HepG2 (cell line): Measurements from ENCODE around the gene EFEMP2. TPM values are rescaled to one million over a fixed set of nuclear protein-coding genes. Genes with fewer than 3 reads are reported as not detected.

Experiments used
- ATF7-NPFF ChIP-seq: sonication (generic); formaldehyde crosslinking; IDR thresholded peaks from 2 replicates; pipeline ENCODE4 v1.8.1; 2023; ENCODE audit warnings: mild to moderate bottlenecking, low read depth, missing genetic modification reagents, moderate library complexity
- GABPA ChIP-seq, 2 experiments: IDR thresholded peaks; 2 replicates each; pipeline ENCODE4 v1.6.1; 2011 to 2016; ENCODE audit warnings: low read depth in 2 of 2, low read length in 1 of 2, missing biosample characterization in 1 of 2, missing genetic modification characterization in 1 of 2
- PPARG ChIP-seq: conservative IDR thresholded peaks from 2 replicates; pipeline ENCODE4 v1.6.1; 2016; ENCODE audit warnings: missing biosample characterization, missing genetic modification reagents
- PRDM10 ChIP-seq: sonication (generic); formaldehyde crosslinking; IDR thresholded peaks from 2 replicates; pipeline ENCODE4 v1.4.0; 2020; ENCODE audit warnings: low read depth, missing genetic modification reagents
- SCMH1 ChIP-seq: sonication (generic); formaldehyde crosslinking; IDR thresholded peaks from 2 replicates; pipeline ENCODE4 v1.9.0; 2021; ENCODE audit warnings: missing genetic modification reagents, mild to moderate bottlenecking, borderline replicate concordance
- ZNF256 ChIP-seq: sonication (generic); formaldehyde crosslinking; conservative IDR thresholded peaks from 2 replicates; pipeline ENCODE4 v1.4.0; 2020; ENCODE audit warnings: missing genetic modification reagents
- ZNF282 ChIP-seq: fragments of 450-650 bp; IDR thresholded peaks from 2 replicates; pipeline ENCODE4 v1.6.1; 2018; ENCODE audit not compliant: partially characterized antibody
- ZNF580 ChIP-seq: IDR thresholded peaks from 2 replicates; pipeline ENCODE4 v1.6.1; 2016; ENCODE audit warnings: low read depth, borderline replicate concordance
- ZNF75D ChIP-seq: sonication (generic); formaldehyde crosslinking; IDR thresholded peaks from 2 replicates; pipeline ENCODE4 v1.8.1; 2023; ENCODE audit warnings: missing genetic modification reagents, mild to moderate bottlenecking, borderline replicate concordance
- polyA plus RNA-seq, 8 experiments: library from polyadenylated mRNA; depleted of rRNA in 3 of 8; stranded (reverse) in 7 of 8; unstranded in 1 of 8; fragments of >200 nt; fragmentation: Illumina TruSeq in 4 of 8; extraction: Trizol in 4 of 8; gene quantifications; 2 replicates each; pipeline versions ENCODE4 v1.2.1 to v1.2.3, GENCODE V29; 2011 to 2016; ENCODE audit warnings: low read depth in 4 of 8, missing spikeins in 1 of 8, mixed read lengths in 1 of 8; ENCODE audit not compliant: insufficient read depth in 1 of 8
- total RNA-seq, 5 experiments: library from RNA; depleted of rRNA; stranded (reverse); fragments of >200 nt; fragmentation: Illumina TruSeq; extraction: Trizol; gene quantifications; 2 replicates each; pipeline ENCODE4 v1.2.3, GENCODE V29; 2016; ENCODE audit warnings: low read depth in 1 of 5
- TF ChIP-seq, protein P1 (sequence below): sonication (generic); formaldehyde crosslinking; IDR thresholded peaks from 2 replicates; pipeline ENCODE4 v1.8.0; 2022; ENCODE audit warnings: missing genetic modification reagents, mild to moderate bottlenecking, moderate library complexity, borderline replicate concordance
- TF ChIP-seq, protein P2 (sequence below): sonication (generic); formaldehyde crosslinking; IDR thresholded peaks from 2 replicates; pipeline ENCODE4 v1.5.0; 2020; ENCODE audit warnings: missing genetic modification reagents

Gene EFEMP2
- total and polyA plus RNA-seq, 2 of the 13 experiments (the other 11 are each of a cell fraction or from before 2014, with no cell fraction given), result 7.4 to 29.7 TPM

- TF ChIP-seq ZNF580 (CRISPR knock-in tag), result 0 out of 2 replicates have a peak, but pooled peaks have one; percentile 37
- peak; percentile 73 for TF ChIP-seq ATF7-NPFF (CRISPR knock-in tag)
- TF ChIP-seq ZNF282, result no peak
- TF ChIP-seq, protein P1, sequence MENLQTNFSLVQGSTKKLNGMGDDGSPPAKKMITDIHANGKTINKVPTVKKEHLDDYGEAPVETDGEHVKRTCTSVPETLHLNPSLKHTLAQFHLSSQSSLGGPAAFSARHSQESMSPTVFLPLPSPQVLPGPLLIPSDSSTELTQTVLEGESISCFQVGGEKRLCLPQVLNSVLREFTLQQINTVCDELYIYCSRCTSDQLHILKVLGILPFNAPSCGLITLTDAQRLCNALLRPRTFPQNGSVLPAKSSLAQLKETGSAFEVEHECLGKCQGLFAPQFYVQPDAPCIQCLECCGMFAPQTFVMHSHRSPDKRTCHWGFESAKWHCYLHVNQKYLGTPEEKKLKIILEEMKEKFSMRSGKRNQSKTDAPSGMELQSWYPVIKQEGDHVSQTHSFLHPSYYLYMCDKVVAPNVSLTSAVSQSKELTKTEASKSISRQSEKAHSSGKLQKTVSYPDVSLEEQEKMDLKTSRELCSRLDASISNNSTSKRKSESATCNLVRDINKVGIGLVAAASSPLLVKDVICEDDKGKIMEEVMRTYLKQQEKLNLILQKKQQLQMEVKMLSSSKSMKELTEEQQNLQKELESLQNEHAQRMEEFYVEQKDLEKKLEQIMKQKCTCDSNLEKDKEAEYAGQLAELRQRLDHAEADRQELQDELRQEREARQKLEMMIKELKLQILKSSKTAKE (CRISPR knock-in tag), result peak; percentile 62; the same call in 1 of the 2 replicates
- no peak for TF ChIP-seq ZNF256 (CRISPR knock-in tag)
- TF ChIP-seq SCMH1 (CRISPR knock-in tag), result no peak
- TF ChIP-seq, protein P2, sequence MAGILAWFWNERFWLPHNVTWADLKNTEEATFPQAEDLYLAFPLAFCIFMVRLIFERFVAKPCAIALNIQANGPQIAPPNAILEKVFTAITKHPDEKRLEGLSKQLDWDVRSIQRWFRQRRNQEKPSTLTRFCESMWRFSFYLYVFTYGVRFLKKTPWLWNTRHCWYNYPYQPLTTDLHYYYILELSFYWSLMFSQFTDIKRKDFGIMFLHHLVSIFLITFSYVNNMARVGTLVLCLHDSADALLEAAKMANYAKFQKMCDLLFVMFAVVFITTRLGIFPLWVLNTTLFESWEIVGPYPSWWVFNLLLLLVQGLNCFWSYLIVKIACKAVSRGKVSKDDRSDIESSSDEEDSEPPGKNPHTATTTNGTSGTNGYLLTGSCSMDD (CRISPR knock-in tag), result no peak
- peak; percentile 31; the same call in 1 of the 2 replicates for TF ChIP-seq PPARG (CRISPR knock-in tag)
- TF ChIP-seq PRDM10 (CRISPR knock-in tag), result peak; percentile 79; the same call in 1 of the 2 replicates
- no peak for TF ChIP-seq GABPA (IDR thresholded peaks at IDR 0.05; ENCODE audit: low read depth, low read length)
- no peak for TF ChIP-seq GABPA (CRISPR knock-in tag; IDR thresholded peaks at IDR 0.05; ENCODE audit: low read depth)
- peak; percentile 61; the same call in 1 of the 2 replicates for TF ChIP-seq ZNF75D
Observed at GRCh38 chr11:65899356-65900124, 26.9 kb upstream of the EFEMP2 start (continued).
